IPS-18c (cell line): ENCODE measurements around the gene ZNF358.

Source experiments
- H3K4me3 ChIP-seq: 2 replicates; pipeline ENCODE4 v1.7.0; 2013; ENCODE audit warnings: low read depth, mild to moderate bottlenecking, low read length, moderate library complexity; ENCODE audit not compliant: insufficient read depth
- H3K9me3 ChIP-seq: one replicate; pipeline ENCODE4 v1.6.1; 2013; ENCODE audit warnings: mild to moderate bottlenecking, low read length, moderate library complexity; ENCODE audit not compliant: control insufficient read depth, insufficient read depth

ZNF358 gene

DNA sequence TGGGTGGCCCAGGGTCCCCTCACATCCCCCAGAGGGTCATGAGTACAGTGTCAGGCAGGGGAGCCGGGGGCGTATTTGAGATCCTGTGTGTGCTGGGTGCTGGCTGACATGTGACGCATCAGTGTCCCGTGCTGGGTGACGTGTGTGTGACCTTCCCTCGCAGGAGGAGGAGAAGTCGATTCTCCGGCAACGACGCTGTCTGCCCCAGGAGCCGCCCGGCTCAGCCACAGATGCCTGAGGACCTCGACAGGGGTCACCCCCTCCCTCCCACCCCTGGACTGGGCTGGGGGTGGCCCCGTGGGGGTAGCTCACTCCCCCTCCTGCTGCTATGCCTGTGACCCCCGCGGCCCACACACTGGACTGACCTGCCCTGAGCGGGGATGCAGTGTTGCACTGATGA, 45.4 kb downstream of the ZNF358 start:
- Histone ChIP-seq H3K4me3 (no peak overlapping the region), H3K9me3 (no peaks in the 10 kb centered on the region)

DNA sequence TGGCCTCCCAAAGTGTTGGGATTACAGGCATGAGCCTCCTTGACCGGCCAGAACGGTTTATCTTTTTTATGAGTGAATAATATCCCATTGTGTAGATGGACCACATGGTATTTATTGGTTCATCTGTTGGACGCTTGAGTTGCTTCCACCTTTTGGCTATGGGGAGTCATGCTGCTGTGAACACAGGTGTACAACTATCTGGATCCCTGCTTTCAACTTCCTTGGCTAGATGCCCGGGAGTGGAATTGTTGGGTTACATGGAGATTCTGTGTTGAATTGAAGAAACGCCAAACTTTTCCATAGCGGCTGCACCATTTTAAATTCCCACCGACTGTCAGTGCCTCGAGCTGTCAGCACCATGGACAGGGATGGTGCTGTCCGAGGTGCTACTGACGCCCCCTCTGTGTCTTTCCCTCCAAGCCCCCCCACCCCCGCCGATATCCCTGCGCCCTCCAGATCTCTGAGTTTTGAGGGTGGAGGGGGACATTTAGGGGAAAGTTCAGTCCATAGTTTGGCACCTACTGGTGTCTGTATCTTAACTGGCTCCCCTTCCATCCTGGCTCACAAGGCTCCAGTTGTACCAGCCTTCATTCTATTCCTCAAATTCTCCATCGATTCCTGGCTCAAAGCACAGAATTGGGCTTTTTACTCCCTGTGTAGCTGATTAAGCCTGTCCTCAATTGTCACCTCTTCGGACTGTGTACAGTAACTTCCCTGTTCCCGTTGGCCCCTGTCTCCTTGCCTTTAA, 46.9 kb downstream of the ZNF358 start:
- H3K9me3 ChIP-seq, result no peaks in the 10 kb centered on the region
- no peak overlapping the region for H3K4me3 ChIP-seq

DNA sequence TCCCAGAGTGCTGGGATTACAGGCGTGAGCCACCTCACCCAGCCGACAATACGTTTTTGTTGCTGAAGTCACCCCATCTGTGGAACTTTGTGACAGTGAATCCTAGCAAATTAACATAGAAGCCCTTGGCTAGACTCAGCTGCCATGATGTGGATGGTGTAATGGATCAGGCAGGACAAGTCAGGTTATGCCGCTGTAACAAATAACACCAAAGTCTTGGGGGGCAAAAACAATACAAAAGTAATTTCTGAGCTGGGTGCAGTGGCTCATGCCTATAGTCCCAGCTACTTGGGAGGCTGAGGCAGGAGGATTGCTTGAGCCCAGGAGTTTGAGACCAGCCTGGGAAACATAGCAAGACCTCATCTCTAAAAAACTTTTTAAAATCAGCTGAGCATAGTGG, 49.0 kb downstream of the ZNF358 start:
- Histone ChIP-seq H3K4me3 (no peak overlapping the region), H3K9me3 (no peaks in the 10 kb centered on the region)

DNA sequence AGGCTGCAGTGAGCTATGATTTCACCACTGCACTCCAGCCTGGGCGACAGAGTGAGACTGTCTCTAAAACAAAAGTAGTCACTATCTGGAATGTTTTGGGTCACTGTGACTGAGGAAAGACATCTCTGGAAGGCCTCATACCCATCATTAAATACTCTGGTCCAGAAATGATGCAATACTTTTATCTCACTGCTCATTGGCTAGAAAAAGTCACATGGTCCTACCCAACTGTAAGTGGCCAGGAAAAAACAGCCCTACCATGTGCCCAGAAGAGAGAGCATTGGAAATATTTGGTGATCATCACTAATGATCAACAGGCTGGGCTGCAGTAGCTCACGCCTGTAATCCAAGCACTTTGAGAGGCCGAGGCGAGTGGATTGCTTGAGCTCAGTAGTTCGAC, 49.4 kb downstream of the ZNF358 start:
- no peaks in the 10 kb centered on the region for H3K9me3 ChIP-seq
- H3K4me3 ChIP-seq, result no peak overlapping the region
